Ascending aorta (tissue), 2 donors: ENCODE measurements around the gene NDST1. TPM values are rescaled to one million over a fixed set of nuclear protein-coding genes. Genes with fewer than 3 reads are reported as not detected.

ENCODE experiments used
- DNase-seq, 2 donors: peaks; one replicate each; pipeline ENCODE4 v3.0.0-alpha.2; 2019; ENCODE audit warnings: low spot score in 2 of 2
- H3K27ac ChIP-seq, 2 donors: fragments of 200-600 bp; sonication (generic); one replicate each; pipeline ENCODE4 v1.5.1; 2016 to 2017; ENCODE audit warnings: mild to moderate bottlenecking in 1 of 2
- H3K27me3 ChIP-seq: fragments of 200-600 bp; sonication (generic); one replicate; pipeline ENCODE4 v1.5.1; 2017
- H3K36me3 ChIP-seq, 2 donors: fragments of 200-600 bp; sonication (generic); one replicate each; pipeline ENCODE4 v1.5.1; 2016
- H3K4me1 ChIP-seq, 2 donors: fragments of 200-600 bp; sonication (generic); one replicate each; pipeline ENCODE4 v1.5.1; 2016 to 2017; ENCODE audit warnings: mild to moderate bottlenecking in 1 of 2
- H3K4me3 ChIP-seq, 2 donors: fragments of 200-600 bp; sonication (generic); one replicate each; pipeline ENCODE4 v1.5.1; 2016 to 2017; ENCODE audit warnings: mild to moderate bottlenecking in 1 of 2
- H3K9me3 ChIP-seq, 2 donors: fragments of 200-600 bp; sonication (generic); one replicate each; pipeline ENCODE4 v1.5.1; 2016
- intact Hi-C: fragments of 100-400 bp; cut with DNase I; formaldehyde crosslinking; loops from one replicate; pipeline ENCODE4 v1.15.1; 2023
- total RNA-seq: library from RNA; depleted of rRNA; stranded (reverse); fragments of >200 nt; gene quantifications from one replicate; pipeline ENCODE4 v1.1.0, GENCODE V29; 2016
- TF ChIP-seq, protein P1 (sequence below), 3 experiments: fragments of 200-600 bp in 2 of 3; fragments of 450-650 bp in 1 of 3; sonication (generic) in 2 of 3; IDR thresholded peaks; one replicate each; pipeline ENCODE4 v1.5.1; 2016 to 2019; ENCODE audit warnings: antibody characterized with exemption in 3 of 3, mild to moderate bottlenecking in 1 of 3, moderate library complexity in 1 of 3

NDST1 gene
- total RNA-seq, 1 donor from 2014 or later = 71.5 TPM

DNA sequence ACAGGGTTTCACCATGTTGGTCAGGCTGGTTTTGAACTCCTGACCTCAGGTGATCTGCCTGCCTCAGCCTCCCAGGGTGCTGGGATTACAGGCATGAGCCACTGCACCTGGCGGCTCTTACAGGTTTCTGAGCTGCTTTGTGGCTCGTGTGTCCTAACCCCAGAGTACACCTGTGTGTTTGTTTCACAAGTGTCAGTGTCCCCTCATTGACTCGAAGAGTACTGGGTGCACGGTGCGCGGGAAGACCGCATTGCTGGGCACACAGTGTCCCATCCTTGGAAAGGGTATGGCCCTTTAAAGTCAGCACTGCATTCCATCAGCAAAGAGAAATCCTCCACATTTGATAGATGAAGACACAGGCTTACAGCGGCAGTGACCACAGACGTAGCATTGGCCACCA is 23.8 kb downstream of the NDST1 start:
- DNase-seq = no peak
- intact Hi-C loops = no loop called here
- no peaks in the 10 kb centered on the region for H3K9me3 ChIP-seq
- peaks cover 57 to 62% of the 10 kb centered on the region in 2 donors for H3K36me3 ChIP-seq
- no peak overlapping the region for H3K4me3 ChIP-seq
- TF ChIP-seq, protein P1, sequence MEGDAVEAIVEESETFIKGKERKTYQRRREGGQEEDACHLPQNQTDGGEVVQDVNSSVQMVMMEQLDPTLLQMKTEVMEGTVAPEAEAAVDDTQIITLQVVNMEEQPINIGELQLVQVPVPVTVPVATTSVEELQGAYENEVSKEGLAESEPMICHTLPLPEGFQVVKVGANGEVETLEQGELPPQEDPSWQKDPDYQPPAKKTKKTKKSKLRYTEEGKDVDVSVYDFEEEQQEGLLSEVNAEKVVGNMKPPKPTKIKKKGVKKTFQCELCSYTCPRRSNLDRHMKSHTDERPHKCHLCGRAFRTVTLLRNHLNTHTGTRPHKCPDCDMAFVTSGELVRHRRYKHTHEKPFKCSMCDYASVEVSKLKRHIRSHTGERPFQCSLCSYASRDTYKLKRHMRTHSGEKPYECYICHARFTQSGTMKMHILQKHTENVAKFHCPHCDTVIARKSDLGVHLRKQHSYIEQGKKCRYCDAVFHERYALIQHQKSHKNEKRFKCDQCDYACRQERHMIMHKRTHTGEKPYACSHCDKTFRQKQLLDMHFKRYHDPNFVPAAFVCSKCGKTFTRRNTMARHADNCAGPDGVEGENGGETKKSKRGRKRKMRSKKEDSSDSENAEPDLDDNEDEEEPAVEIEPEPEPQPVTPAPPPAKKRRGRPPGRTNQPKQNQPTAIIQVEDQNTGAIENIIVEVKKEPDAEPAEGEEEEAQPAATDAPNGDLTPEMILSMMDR (IDR thresholded peaks at IDR 0.05) = no peak
- no peak overlapping the region for H3K27ac ChIP-seq
- peaks cover 5 to 14% of the 10 kb centered on the region in 2 donors for H3K4me1 ChIP-seq
- no peaks in the 10 kb centered on the region for H3K27me3 ChIP-seq

DNA sequence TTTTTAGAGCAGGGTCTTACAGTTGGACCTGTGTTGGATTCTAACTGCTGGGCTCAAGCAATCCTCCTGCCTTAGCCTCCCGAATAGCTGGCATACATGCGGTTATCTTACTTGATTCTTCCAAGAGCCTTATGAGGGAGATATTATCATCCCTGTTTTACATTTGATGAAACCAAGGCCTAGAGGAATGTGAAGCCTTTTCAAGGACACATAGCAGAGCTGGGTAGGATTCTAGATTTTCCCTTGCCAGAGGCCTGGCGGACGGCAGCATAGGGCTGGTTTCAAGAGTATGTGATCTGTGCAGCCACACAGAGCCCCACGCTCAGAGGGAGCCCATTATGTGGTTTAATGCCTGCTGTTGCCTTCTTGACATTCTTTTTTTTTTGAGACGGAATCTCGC is 24.2 kb downstream of the NDST1 start:
- intact Hi-C loops = no loop called here
- H3K36me3 ChIP-seq = peaks cover 62 to 64% of the 10 kb centered on the region in 2 donors
- H3K27ac ChIP-seq = no peak overlapping the region

DNA sequence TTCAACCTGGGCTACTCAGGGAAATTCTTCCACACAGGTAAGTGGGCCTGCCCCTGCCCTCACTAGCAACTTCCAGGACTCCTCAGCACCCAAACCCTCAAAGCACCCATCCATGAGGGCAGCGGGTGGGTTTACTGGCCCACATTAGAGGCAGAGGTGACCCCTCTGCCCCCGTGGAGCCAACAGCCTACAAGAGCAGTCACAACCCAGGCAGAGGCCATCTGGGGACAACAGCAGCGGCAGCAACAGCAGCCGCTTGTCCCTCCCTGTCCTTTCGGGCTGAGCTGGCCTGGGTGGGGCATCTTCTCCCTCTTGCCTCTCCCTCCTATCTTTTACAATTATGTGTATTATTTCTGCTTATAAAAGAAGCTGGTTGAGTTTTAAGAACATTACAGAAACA is 25.1 kb downstream of the NDST1 start:
- no peak for DNase-seq
- intact Hi-C loops = no loop called here
- Histone ChIP-seq H3K4me3 (no peak overlapping the region), H3K9me3 (no peaks in the 10 kb centered on the region), H3K27me3 (no peaks in the 10 kb centered on the region), H3K4me1 (peaks cover 5 to 16% of the 10 kb centered on the region in 2 donors), H3K36me3 (peaks cover 59 to 65% of the 10 kb centered on the region in 2 donors), H3K27ac (no peak overlapping the region)
- TF ChIP-seq, protein P1 (IDR thresholded peaks at IDR 0.05) = no peak

More for the DNA sequence above, 24.2 kb downstream of the NDST1 start:
- Histone ChIP-seq H3K4me1 (peaks cover 5 to 14% of the 10 kb centered on the region in 2 donors), H3K27me3 (no peaks in the 10 kb centered on the region), H3K4me3 (no peak overlapping the region), H3K9me3 (no peaks in the 10 kb centered on the region)
- TF ChIP-seq, protein P1 (IDR thresholded peaks at IDR 0.05) = no peak
- DNase-seq = no peak

DNA sequence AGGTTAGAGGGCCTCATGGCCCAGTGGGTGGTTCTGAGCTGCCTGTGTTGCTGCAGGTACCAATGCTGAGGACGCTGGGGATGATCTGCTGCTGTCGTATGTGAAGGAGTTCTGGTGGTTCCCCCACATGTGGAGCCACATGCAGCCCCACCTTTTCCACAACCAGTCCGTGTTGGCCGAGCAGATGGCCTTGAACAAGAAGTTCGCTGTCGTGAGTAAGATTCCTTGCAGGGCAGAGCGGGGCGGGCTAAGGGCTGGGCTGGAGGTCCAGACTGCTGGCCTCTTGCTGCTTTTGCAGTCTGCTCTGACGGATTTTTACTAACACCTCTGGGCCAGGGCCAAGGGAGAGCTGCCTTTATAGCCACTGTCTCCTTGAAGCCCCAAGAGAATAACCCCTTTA is 26.9 kb downstream of the NDST1 start:
- TF ChIP-seq, protein P1 (IDR thresholded peaks at IDR 0.05) = no peak
- no peak for DNase-seq
- peaks cover 1 to 12% of the 10 kb centered on the region in 2 donors for H3K4me1 ChIP-seq
- intact Hi-C loops = no loop called here
- H3K36me3 ChIP-seq = peaks cover 65 to 75% of the 10 kb centered on the region in 2 donors
- no peaks in the 10 kb centered on the region for H3K9me3 ChIP-seq
- no peak overlapping the region for H3K27ac ChIP-seq
- H3K4me3 ChIP-seq = no peak overlapping the region
- no peaks in the 10 kb centered on the region for H3K27me3 ChIP-seq

DNA sequence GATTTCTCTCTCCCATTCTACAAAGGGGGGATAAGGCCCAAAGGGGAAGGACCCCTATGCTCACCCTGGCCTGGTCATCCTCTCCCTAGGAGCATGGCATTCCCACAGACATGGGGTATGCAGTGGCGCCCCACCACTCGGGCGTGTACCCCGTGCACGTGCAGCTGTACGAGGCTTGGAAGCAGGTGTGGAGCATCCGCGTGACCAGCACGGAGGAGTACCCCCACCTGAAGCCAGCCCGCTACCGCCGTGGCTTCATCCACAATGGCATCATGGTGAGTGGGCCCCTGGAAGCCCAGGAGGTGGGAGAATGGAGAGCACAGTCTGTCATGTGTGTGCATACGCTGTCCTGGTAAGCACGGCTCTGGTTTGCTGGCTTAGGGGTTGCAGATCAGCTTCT is 27.7 kb downstream of the NDST1 start:
- DNase-seq = no peak
- intact Hi-C loops = no loop called here
- Histone ChIP-seq H3K4me1 (peaks cover 0 to 14% of the 10 kb centered on the region in 2 donors), H3K27me3 (no peaks in the 10 kb centered on the region), H3K9me3 (no peaks in the 10 kb centered on the region), H3K27ac (no peak overlapping the region), H3K4me3 (no peak overlapping the region), H3K36me3 (peaks cover 73 to 82% of the 10 kb centered on the region in 2 donors)
- TF ChIP-seq, protein P1 (IDR thresholded peaks at IDR 0.05) = no peak
